Upper lobe of right lung (tissue), 1 donor: ENCODE results near the gene LAYN. TPM values are rescaled to one million over a fixed set of nuclear protein-coding genes. Genes with fewer than 3 reads are reported as not detected.

Source experiments
- ATAC-seq: fragments of 200-7000 bp; cut with Tn5 transposase; one replicate; pipeline ENCODE4 v1.9.1; 2020; ENCODE audit warnings: mild to moderate bottlenecking, moderate library complexity
- DNase-seq: peaks from one replicate; pipeline ENCODE4 v3.0.0-alpha.2; 2020
- H3K27ac ChIP-seq: fragments of 200-600 bp; one replicate; pipeline ENCODE4 v1.8.0; 2022
- H3K27me3 ChIP-seq: fragments of 200-600 bp; one replicate; pipeline ENCODE4 v1.8.0; 2022; ENCODE audit warnings: mild to moderate bottlenecking
- H3K36me3 ChIP-seq: fragments of 200-600 bp; one replicate; pipeline ENCODE4 v1.8.0; 2022
- H3K4me1 ChIP-seq: fragments of 200-600 bp; one replicate; pipeline ENCODE4 v1.8.0; 2022
- H3K4me3 ChIP-seq: fragments of 200-600 bp; one replicate; pipeline ENCODE4 v1.8.0; 2022; ENCODE audit warnings: mild to moderate bottlenecking
- H3K9me3 ChIP-seq: fragments of 200-600 bp; one replicate; pipeline ENCODE4 v1.8.0; 2022
- CTCF ChIP-seq: fragments of 200-600 bp; IDR thresholded peaks from one replicate; pipeline ENCODE4 v1.8.0; 2022; ENCODE audit warnings: antibody characterized with exemption
- intact Hi-C: fragments of 100-400 bp; cut with DNase I; formaldehyde crosslinking; loops from one replicate; pipeline ENCODE4 v1.11.0; 2022
- total RNA-seq: library from RNA; stranded (reverse); fragmentation: NEBNext Ultra II Directional; extraction: Animal tissue kit (Norgen Biotek cat#: 25700); gene quantifications from one replicate; pipeline ENCODE4 v1.2.1, GENCODE V29; 2021
- donor health status: DM: no; HTN: yes; CAD: no; lungs with severe emphysema.

The LAYN gene
- total RNA-seq, 1 donor from 2014 or later = 17.5 TPM

GRCh38 chr11:111525456-111525855, 15.1 kb upstream of the LAYN start:
- DNase-seq (no peak), ATAC-seq (no peak)
- no peak for TF ChIP-seq CTCF
- Histone ChIP-seq H3K36me3 (no peaks in the 10 kb centered on the region), H3K27ac (no peak overlapping the region), H3K9me3 (no peaks in the 10 kb centered on the region), H3K4me1 (no peaks in the 10 kb centered on the region), H3K27me3 (no peaks in the 10 kb centered on the region), H3K4me3 (no peak overlapping the region)
- intact Hi-C loops = no loop called here

- intact Hi-C loops = no loop called here
- ATAC-seq (no peak), DNase-seq (no peak)
- H3K4me1 ChIP-seq = no peaks in the 10 kb centered on the region
- no peak overlapping the region for H3K4me3 ChIP-seq
- no peaks in the 10 kb centered on the region for H3K27me3 ChIP-seq
- H3K9me3 ChIP-seq = no peaks in the 10 kb centered on the region
- TF ChIP-seq CTCF = no peak
- no peak overlapping the region for H3K27ac ChIP-seq
- no peaks in the 10 kb centered on the region for H3K36me3 ChIP-seq
Measured at GRCh38 chr11:111526501-111526900, 14.0 kb upstream of the LAYN start.

- H3K9me3 ChIP-seq = no peaks in the 10 kb centered on the region
Measured at GRCh38 chr11:111527279-111527678, 13.2 kb upstream of the LAYN start.

GRCh38 chr11:111528557-111528956, 12.0 kb upstream of the LAYN start:
- no peaks in the 10 kb centered on the region for H3K4me1 ChIP-seq
- no peak for ATAC-seq
- H3K27me3 ChIP-seq = no peaks in the 10 kb centered on the region
- no peak overlapping the region for H3K4me3 ChIP-seq
- no peak for TF ChIP-seq CTCF
- H3K27ac ChIP-seq = no peak overlapping the region
- H3K36me3 ChIP-seq = no peaks in the 10 kb centered on the region
- H3K9me3 ChIP-seq = no peaks in the 10 kb centered on the region
- intact Hi-C loops = no loop called here
- DNase-seq = no peak

More at GRCh38 chr11:111527279-111527678, 13.2 kb upstream of the LAYN start:
- no peak for DNase-seq
- Histone ChIP-seq H3K4me3 (no peak overlapping the region), H3K36me3 (no peaks in the 10 kb centered on the region), H3K27ac (no peak overlapping the region), H3K27me3 (no peaks in the 10 kb centered on the region), H3K4me1 (no peaks in the 10 kb centered on the region)
- TF ChIP-seq CTCF = no peak
- intact Hi-C loops = no loop called here
- no peak for ATAC-seq

DNA sequence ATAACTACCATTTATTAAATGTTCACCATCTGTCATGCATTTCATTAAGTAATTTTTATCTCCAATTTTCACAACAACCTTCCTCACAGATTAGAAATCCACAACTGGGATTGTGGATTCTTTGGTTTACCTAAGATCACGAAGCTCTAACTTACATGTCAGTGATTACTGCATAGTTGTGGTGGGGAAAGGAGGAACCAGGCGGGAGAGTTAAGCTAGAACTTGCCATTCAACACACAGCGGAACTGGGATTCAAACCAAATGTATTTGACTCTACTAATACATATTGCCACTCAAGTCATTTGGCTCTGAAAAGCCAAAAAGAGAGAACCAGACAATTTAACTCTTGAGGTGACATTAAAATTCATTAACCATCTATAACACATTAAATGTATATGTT, 10.4 kb upstream of the LAYN start:
- no peak overlapping the region for H3K4me3 ChIP-seq
- H3K27ac ChIP-seq = no peak overlapping the region
- ATAC-seq = no peak
- no peak for DNase-seq
- no peaks in the 10 kb centered on the region for H3K36me3 ChIP-seq
- intact Hi-C loops = no loop called here
- H3K27me3 ChIP-seq = no peaks in the 10 kb centered on the region
- no peaks in the 10 kb centered on the region for H3K9me3 ChIP-seq
- H3K4me1 ChIP-seq = no peaks in the 10 kb centered on the region
- TF ChIP-seq CTCF = no peak

DNA sequence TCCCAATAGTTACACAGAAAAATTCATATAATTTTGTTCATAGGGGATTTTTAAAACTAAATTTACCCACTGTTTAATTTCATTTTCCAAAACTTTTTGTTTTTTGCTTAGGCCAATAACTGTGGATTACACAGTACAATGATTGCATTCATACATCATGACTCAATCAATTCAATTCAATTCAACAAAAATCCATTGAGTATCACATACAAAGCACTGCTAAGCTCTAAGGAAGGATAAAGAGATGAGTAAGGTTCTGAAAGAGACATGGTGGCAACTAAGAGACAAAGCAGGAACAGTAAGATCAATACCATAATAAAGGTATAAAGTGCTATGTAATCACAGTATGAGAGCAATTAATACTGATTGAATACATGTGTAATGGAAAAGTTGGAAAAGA, 9.4 kb upstream of the LAYN start:
- intact Hi-C loops = no loop called here
- TF ChIP-seq CTCF = no peak
- H3K4me3 ChIP-seq = no peak overlapping the region
- H3K27me3 ChIP-seq = no peaks in the 10 kb centered on the region
- DNase-seq (no peak), ATAC-seq (no peak)
- H3K36me3 ChIP-seq = no peaks in the 10 kb centered on the region
- no peaks in the 10 kb centered on the region for H3K9me3 ChIP-seq
- H3K27ac ChIP-seq = no peak overlapping the region
- H3K4me1 ChIP-seq = no peaks in the 10 kb centered on the region
